Erythroblast (primary cell): Measurements from ENCODE around the gene TUBB8.

Source experiments
- GATA1 ChIP-seq: IDR thresholded peaks from 2 replicates; pipeline ENCODE4 v1.6.1; 2011; ENCODE audit warnings: low read depth, mild to moderate bottlenecking, control low read depth, low read length, moderate library complexity
- POLR2A ChIP-seq: IDR thresholded peaks from 2 replicates; pipeline ENCODE4 v1.6.1; 2011; ENCODE audit warnings: mild to moderate bottlenecking, low read length

DNA sequence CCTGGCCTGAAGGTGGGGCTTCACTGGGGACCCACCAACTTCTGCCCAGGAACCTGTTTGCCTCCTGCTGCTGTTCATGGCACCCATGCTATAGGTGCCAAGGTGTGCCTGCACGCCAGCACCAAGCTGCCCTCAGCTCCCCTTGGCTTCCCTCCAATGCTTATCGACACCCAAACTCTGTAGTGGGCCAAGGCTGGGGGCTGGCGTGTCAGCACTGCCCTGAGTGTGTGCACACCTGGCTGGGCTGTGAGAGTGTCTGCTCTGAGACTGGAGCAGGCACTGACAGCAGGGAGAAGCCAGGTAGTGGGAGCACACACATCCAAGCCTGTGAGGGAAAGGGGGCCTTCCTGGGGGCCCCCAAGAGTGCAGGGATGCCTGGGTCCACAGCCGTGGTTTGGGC is 43.1 kb upstream of the TUBB8 start:
- TF ChIP-seq POLR2A: no peak
- TF ChIP-seq GATA1: no peak
